Cerebellar nuclear complex (tissue), 1 donor: ENCODE measurements around the gene EDN1.

Source experiments
- DNase-seq, 2 experiments: peaks; one replicate each; lab custom pipeline; 2025; lab: John Stamatoyannopoulos, UW

Gene EDN1

GRCh38 chr6:12289933-12290820 lies at the start of gene EDN1:
Gene EDN1, plus strand, starts transcription at chr6:12290361. Its CDS starts 269 bp downstream, at chr6:12290630.
- no peak for DNase-seq

- no peak for DNase-seq
Measured at GRCh38 chr6:12241493-12242175, 48.5 kb upstream of the EDN1 start.

GRCh38 chr6:12243169-12243568 lies 47.0 kb upstream of the EDN1 start:
- DNase-seq = no peak

- no peak for DNase-seq
Measured at GRCh38 chr6:12245360-12245759, 44.8 kb upstream of the EDN1 start.

- DNase-seq = no peak
Measured at GRCh38 chr6:12245763-12246718, 44.1 kb upstream of the EDN1 start.

- DNase-seq = no peak
Measured at GRCh38 chr6:12246900-12247299, 43.3 kb upstream of the EDN1 start.

GRCh38 chr6:12249541-12250382 lies 40.4 kb upstream of the EDN1 start:
- no peak for DNase-seq

- no peak for DNase-seq
Measured at GRCh38 chr6:12250383-12250770, 39.8 kb upstream of the EDN1 start.

GRCh38 chr6:12254210-12254609 lies 36.0 kb upstream of the EDN1 start:
- no peak for DNase-seq

GRCh38 chr6:12258191-12258590 lies 32.0 kb upstream of the EDN1 start:
- no peak for DNase-seq

- DNase-seq = no peak
Measured at GRCh38 chr6:12258591-12259075, 31.5 kb upstream of the EDN1 start.

GRCh38 chr6:12260458-12261093 lies 29.6 kb upstream of the EDN1 start:
- no peak for DNase-seq

GRCh38 chr6:12261502-12261901 lies 28.7 kb upstream of the EDN1 start:
- DNase-seq = no peak

- DNase-seq = no peak
Measured at GRCh38 chr6:12262236-12263061, 27.7 kb upstream of the EDN1 start.

- no peak for DNase-seq
Measured at GRCh38 chr6:12263403-12263802, 26.8 kb upstream of the EDN1 start.

- no peak for DNase-seq
Measured at GRCh38 chr6:12264671-12265070, 25.5 kb upstream of the EDN1 start.

- DNase-seq = no peak
Measured at GRCh38 chr6:12265296-12265695, 24.9 kb upstream of the EDN1 start.

GRCh38 chr6:12265791-12266190 lies 24.4 kb upstream of the EDN1 start:
- no peak for DNase-seq

- no peak for DNase-seq
Measured at GRCh38 chr6:12266571-12266970, 23.6 kb upstream of the EDN1 start.

- DNase-seq = no peak
Measured at GRCh38 chr6:12269110-12269509, 21.1 kb upstream of the EDN1 start.
